Astrocyte (in vitro differentiated cells and primary cell): Measurements from ENCODE around the gene RSL24D1.

Experiments
- CTCF ChIP-seq: IDR thresholded peaks from 2 replicates; pipeline ENCODE4 v1.5.1; 2011; ENCODE audit warnings: low read depth, mild to moderate bottlenecking, inconsistent platforms, low read length, moderate library complexity; ENCODE audit not compliant: insufficient read depth
- EZH2 ChIP-seq: IDR thresholded peaks from 2 replicates; pipeline ENCODE4 v1.6.1; 2012; ENCODE audit warnings: mild to moderate bottlenecking, low read length, inconsistent platforms; ENCODE audit not compliant: insufficient read depth

GRCh38 chr15:55226127-55226526 lies 29.4 kb upstream of the RSL24D1 start:
- TF ChIP-seq CTCF (no peak), EZH2 (no peak)
